Astrocyte of the spinal cord (primary cell): ENCODE data around the gene MCRIP2.
A peak's percentile ranks its signal among the peaks of the same experiment; 100 is the strongest.

Experiments used
- DNase-seq: peaks from one replicate; pipeline ENCODE4 v3.0.0; 2011; ENCODE audit warnings: low read depth, low spot score
- H3K4me3 ChIP-seq: 2 replicates; pipeline ENCODE4 v1.5.1; 2011; ENCODE audit warnings: low read depth, mild to moderate bottlenecking, low read length, moderate library complexity
- CTCF ChIP-seq: IDR thresholded peaks from 2 replicates; pipeline ENCODE4 v1.5.1; 2012; ENCODE audit warnings: low read depth, mild to moderate bottlenecking, low read length, inconsistent platforms
- in situ Hi-C: cut with HindIII; loops from 2 replicates; pipeline ENCODE4 v1.10.0; 2017; ENCODE audit warnings: low sequenced_read_pairs

Gene MCRIP2

GRCh38 chr16:625117-625976 lies 16.3 kb upstream of the MCRIP2 start:
- in situ Hi-C loops, result no loop called here
- H3K4me3 ChIP-seq, result no peak overlapping the region
- no peak for TF ChIP-seq CTCF
- DNase-seq, result no peak

GRCh38 chr16:625977-626765 lies 15.5 kb upstream of the MCRIP2 start:
- in situ Hi-C loops, result no loop called here
- TF ChIP-seq CTCF, result no peak
- no peak for DNase-seq
- no peak overlapping the region for H3K4me3 ChIP-seq

GRCh38 chr16:626787-627453 lies 14.7 kb upstream of the MCRIP2 start:
- TF ChIP-seq CTCF, result no peak
- no peak overlapping the region for H3K4me3 ChIP-seq
- in situ Hi-C loops, result no loop called here
- peak; percentile 95 for DNase-seq

- in situ Hi-C loops, result no loop called here
- no peak for TF ChIP-seq CTCF
- no peak for DNase-seq
- H3K4me3 ChIP-seq, result no peak overlapping the region
These were observed 14.0 kb upstream of the MCRIP2 start for GRCh38 chr16:627454-628239.

GRCh38 chr16:628321-629061 lies 13.1 kb upstream of the MCRIP2 start:
- no peak for TF ChIP-seq CTCF
- in situ Hi-C loops, result no loop called here
- no peak overlapping the region for H3K4me3 ChIP-seq
- no peak for DNase-seq
